HG03135 (cell line): Measurements from ENCODE around the gene RFTN2.
A peak's percentile ranks its signal among the peaks of the same experiment; 100 is the strongest.
"Not testable (repeated sequence)": the region's sequence is repeated elsewhere in the genome, so short reads cannot be mapped to it uniquely, and the experiment has no call there.

ENCODE experiments used
- ATAC-seq: cut with Tn5 transposase; IDR thresholded peaks from one replicate; pipeline ENCODE4 v1.9.1; 2021; ENCODE audit warnings: mild to moderate bottlenecking, moderate library complexity; ENCODE audit not compliant: unreplicated experiment

The RFTN2 gene, protein sequence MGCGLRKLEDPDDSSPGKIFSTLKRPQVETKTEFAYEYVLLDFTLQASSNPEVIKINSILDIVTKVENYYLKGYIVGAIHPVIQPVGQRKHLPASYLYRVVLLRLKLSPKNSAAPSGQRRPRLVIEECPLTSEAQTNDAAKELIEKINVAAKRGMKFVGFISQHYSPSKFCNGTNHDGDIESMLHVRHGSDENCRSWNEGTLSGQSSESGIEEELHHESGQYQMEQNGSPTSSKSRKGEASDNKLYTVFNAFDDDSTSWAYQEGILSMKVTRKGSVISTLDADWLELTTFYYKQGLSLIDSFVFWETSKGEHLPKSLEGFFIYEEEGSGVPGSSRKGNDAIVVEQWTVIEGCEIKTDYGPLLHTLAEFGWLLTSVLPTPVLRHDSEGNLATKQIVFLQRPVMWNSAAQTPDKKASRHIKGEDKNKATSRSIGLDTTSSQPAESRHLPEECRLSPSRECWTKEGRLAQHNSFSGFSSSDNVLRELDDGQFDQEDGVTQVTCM

DNA sequence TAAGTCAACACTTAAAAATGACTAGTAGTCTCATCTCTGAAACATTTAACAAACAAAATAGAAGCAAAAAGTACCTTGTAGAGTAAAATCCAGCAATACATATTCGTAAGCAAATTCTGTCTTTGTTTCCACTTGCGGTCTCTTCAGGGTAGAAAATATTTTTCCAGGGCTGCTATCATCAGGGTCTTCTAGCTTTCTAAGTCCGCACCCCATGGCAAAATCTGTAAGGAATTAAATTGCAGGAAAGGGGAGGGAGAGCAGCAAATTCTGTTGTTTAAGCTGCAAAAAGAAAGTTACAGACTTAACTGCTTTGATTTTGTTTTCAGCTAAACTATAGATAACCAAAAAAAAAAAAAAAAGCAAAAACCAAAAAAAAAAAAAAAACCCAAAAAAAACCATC lies at the start of gene RFTN2:
Gene RFTN2 (minus strand): TSS at position 342 of the 400 bp plus-strand sequence. CDS start 129 bp downstream, at position 213.
- no peak for ATAC-seq

DNA sequence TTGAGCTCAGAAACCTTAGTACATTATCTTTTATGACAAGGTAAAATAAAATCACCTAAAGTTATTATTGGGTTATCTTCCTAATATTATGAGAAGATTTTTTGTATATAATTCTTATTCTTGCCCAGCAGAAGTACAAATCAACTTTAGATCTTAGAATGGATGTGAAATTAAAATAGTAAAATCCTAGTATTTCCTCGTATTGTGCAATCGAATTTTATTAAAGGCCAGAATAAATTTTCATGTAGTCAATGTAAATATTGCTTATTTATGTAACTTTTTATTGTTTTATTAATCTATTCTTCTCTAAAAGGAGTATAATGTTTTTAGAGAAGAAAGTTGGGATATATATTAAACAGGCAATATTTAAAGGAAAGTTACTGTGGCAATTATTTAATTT lies 42.5 kb upstream of the RFTN2 start:
- ATAC-seq: no peak

DNA sequence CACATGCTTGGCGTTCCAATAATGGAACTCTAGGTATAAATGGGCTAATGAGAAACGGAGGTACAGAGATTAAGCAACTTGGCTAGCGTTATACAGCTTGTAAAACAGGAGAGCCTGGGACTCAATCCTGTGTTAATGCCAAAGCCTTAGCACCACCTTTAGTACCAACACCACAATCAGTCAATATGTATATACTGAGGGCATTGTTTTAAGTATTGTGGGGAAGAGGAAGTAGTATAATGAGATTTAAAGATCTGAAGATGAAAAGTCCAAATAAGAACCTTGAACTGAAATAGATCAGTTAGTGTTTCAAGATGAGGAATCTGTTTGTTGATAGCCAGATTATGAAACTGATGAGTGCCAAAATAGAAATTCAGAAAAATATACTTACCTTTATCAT lies 37.9 kb upstream of the RFTN2 start:
- no peak for ATAC-seq

DNA sequence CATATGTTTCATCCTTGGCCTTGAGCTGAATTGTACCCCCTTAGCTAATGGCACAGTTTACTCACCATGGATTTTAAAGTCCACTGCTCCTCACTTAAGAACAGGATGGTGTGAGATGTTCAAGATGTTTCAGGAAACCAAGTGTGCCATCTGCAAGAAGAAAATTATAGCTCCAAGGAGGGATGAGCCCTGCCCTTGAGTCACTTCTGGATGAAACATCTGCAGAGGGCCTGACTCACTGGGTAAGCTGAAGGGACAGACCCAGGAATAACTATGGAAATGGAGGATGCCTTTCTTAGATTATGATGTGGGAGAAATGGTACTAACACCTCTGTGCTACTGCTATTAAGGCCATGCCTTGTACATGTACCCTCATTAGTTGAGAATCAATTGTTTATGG lies 36.2 kb upstream of the RFTN2 start:
- ATAC-seq: no peak

DNA sequence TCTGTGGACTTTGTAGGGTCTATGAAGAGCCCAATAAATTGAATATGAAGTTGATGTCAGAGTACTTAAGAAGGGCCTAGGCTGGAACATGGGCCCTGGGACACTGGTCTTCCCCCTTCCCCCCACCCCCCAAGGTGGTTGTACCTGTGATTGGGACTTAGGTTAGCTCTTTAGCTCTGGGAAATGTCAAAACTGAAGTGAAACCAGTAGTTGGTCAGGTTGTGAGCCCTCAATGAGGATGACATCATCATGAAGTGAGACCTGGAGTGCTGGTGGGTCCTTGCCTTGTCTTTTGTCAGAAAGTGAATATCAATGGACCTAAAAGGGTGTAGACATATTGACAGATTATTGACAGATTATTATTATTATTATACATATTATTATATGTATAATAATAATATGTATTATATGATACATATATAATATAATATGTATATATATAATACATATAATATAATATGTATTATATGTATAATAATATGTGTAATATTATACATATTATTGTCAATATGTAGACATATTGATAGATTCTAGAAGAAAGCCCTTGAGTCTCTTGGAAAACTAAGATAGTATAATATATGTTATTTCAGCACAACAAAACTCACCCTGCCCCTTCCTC lies 35.1 kb upstream of the RFTN2 start:
- peak; percentile 77 for ATAC-seq

DNA sequence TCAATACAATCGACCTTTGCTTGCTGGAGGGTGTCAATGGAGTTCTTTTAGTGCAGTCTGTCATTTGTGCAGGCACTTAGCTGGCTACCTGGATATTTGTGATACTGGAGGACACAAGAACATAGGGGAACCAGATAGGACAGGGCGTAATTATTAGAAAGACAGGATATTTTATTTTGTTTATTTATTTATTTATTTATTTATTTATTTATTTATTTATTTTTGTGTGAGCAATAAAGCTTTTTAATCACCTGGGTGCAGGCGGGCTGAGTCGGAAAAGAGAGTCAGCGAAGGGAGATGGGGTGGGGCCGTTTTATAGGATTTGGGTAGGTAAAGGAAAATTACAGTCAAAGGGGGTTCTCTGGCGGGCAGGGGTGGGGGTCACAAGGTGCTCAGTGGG lies 33.8 kb upstream of the RFTN2 start:
- not testable (repeated sequence) for ATAC-seq

DNA sequence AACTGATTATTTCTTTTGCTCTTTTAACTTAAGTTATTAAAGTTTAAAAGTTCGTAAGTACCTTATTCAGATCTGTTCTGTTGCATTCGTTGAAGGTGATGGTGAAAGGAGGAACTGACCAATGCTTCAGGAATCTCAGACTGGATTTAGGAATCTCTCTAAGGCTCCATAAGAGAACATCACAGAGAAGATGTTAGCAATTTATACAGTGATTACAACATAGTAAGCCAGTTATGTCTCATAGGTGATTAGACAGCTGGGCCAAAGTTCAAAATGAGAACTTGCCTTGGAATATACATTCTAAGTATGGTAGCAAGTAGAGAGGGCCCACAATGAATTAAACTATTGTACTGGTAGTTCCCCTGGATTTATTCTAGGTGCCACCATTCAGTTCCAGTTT lies 32.9 kb upstream of the RFTN2 start:
- no peak for ATAC-seq

DNA sequence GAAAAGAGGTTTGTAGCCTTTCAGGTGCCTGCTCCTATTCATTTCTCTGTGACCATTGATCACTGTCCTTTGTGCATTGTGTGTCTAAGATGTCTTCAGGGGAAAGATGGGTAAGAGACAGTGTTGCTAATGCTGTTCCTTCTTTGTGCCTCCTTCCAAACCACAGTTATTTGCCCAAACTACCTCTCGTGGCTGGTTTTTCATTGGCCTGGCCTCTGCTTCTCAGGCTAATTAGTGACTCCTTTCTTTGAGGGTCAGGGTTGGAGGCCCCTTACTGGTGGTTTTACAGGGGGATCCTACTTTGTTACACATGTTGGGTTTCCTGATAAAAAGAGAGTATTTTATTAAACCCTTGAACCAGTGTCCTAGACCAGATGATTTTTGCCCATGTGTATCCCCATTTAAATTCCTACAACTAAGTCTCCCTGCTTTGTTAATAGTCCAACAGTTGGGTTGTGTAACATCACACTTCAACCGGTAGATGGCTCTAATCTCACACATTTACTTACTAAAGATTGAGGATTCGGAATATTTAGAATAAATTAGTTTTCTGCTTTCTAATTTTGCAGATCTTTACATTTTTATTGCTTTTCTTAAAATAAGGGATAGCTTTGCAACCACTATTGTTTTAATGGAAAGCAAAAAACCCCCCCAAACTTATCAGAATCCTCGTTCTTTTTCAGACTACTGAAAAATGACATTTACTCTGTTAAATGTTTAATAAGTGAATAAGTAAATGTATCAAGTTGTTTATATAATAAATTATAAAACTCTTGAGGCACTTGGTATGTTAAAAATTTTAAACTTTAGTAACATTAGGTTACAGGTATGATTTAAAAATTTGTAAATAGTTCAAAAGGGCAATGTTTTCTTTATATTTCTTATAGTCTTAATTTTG lies 32.2 kb upstream of the RFTN2 start:
- ATAC-seq: no peak

DNA sequence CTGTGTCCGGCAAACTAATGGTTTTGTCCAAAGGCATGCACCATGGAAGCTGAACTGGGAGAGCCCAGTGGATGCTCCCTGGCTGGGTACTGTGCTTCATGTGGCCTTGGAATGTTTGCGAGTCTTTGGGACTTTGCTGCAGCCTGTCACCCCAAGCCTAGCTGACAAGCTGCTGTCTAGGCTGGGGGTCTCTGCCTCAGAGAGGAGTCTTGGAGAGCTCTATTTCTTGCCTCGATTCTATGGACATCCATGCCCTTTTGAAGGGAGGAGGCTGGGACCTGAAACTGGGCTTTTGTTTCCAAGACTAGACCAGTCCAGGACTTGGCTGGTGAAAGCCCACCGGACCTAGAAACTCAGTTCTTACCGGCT lies 31.4 kb upstream of the RFTN2 start:
- ATAC-seq: no peak

DNA sequence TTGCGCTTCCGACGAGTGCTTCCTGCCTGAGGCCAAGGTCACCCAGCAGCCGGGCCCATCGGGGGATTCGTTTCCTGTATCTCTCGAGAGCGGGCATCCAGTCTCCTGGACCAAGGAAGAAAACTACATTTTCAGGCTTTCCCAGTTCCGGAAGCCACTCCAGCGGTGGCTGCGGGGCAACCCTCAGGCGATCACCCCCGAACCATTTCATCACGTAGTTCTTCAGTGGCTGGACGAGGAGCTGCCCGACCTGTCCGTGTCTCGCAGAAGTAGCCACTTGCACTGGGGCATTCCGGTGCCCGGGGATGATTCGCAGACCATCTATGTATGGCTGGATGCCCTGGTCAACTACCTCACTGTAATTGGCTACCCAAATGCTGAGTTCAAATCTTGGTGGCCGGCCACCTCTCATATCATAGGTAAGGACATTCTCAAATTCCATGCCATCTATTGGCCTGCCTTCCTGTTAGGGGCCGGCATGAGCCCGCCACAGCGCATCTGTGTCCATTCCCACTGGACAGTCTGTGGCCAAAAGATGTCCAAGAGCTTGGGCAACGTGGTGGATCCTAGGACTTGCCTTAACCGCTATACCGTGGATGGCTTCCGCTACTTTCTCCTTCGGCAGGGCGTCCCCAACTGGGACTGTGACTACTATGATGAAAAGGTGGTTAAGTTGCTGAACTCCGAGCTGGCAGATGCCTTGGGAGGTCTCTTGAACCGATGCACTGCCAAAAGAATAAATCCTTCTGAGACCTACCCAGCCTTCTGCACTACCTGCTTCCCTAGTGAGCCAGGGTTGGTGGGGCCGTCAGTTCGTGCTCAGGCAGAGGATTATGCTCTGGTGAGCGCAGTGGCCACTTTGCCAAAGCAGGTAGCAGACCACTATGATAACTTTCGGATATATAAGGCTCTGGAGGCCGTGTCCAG lies 30.8 kb upstream of the RFTN2 start:
- no peak for ATAC-seq

DNA sequence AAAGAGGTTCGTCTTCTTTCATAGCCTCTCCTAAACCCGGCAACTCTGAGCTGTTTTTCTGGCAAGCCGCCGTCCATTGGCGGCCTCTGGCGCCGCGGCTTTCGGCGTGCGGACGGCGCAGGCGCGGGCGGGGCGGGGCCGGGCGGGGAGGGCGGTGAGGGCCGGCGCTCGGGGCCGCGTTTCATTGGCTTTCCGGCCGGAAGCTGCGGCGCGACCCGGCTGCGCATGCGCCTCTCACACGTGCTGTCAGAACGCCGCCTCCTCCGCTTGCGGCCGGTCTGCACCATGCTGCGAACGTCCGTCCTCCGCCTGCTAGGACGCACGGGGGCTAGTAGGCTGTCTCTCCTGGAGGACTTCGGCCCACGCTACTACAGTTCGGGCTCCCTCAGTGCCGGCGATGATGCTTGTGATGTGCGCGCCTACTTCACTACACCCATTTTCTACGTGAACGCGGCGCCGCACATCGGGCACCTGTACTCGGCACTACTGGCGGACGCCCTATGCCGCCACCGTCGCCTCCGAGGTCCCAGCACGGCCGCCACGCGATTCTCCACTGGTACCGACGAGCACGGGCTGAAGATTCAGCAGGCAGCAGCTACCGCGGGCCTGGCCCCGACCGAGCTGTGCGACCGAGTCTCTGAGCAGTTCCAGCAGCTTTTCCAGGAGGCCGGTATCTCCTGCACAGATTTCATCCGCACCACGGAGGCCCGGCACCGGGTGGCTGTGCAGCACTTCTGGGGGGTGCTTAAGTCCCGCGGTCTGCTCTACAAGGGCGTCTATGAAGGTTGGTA lies 29.9 kb upstream of the RFTN2 start, which contains the start of gene MARS2:
Gene MARS2 (plus strand): TSS at position 249 of the 791 bp plus-strand sequence. CDS start 37 bp downstream, at position 286.
- peak; percentile 81 for ATAC-seq

DNA sequence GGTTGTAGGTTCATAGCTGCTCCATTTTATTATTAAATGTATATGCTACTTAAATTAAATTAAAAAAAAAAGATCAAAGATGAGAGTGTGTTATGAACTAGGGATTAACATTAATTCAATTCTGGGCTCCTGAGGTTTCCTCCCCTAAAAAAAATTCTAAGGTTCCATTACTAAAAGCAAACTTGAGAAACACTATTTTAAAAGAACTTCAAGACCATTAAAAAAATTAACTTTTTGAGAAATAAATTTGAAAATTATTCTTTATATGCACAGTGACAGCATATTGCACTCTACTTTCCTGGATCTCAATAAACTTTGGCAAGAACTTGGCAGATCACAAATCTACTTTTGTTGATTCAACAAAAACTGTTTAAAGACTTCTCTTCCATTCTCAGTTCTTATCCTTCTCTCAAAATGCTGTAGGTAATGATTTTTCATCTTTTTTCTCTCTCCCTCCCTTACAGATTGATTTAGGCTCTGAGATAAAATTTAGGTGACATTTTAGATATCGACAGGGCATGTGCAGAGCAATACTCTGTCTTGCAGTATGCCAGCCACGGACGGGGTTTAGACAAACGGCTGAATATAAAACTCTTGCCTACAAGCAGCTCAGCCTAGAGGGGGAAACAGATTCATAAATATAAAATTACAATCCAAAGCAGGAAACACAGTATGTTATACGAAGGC lies 29.2 kb upstream of the RFTN2 start:
- ATAC-seq: peak; percentile 34

DNA sequence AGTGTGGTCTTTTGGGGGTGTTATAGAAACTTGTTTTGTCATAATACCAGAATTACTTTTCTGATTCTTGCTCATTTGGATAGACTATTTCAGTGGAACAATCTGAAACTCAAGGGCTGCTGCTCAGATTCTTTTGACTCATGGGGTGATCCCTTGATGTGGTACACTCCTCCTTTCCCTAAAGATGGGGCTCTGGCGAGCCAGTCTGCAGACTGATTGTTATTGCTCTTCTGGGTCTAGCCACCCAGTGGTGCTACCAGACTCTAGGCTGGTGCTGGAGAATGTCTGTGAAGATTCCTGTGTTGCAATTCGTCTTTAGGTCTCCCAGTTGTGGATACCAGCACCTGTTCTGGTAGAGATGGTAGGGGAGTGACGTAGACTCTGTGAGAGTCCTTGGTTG lies 25.6 kb upstream of the RFTN2 start:
- no peak for ATAC-seq

DNA sequence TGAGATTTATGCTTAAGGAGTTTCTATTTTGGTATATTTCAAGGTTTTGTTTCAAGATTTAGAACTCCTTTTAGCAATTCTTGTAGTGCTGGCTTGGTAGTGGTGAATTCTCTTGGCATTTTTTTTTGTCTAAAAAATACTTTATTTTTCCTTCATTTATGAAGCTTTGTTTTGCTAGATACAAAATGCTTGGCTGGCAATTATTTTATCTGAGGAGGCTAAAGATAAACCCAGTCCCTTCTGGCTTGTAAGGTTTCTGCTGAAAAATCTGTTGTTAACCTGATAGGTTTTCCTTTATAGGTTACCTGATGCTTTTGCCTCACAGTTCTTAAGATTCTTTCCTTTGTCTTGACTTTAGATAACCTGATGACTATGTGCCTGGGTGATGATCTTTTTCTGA lies 24.3 kb upstream of the RFTN2 start:
- ATAC-seq: not testable (repeated sequence)

DNA sequence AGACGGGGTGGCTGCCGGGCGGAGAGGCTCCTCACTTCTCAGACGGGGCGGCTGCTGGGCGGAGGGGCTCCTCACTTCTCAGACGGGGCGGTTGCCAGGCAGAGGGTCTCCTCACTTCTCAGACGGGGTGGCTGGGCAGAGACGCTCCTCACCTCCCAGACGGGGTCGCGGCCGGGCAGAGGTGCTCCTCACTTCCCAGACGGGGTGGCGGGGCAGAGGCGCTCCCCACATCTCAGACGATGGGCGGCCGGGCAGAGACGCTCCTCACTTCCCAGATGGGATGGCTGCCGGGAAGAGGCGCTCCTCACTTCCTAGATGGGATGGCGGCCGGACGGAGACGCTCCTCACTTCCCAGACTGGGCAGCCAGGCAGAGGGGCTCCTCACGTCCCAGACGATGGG lies 21.2 kb upstream of the RFTN2 start:
- ATAC-seq: not testable (repeated sequence)

DNA sequence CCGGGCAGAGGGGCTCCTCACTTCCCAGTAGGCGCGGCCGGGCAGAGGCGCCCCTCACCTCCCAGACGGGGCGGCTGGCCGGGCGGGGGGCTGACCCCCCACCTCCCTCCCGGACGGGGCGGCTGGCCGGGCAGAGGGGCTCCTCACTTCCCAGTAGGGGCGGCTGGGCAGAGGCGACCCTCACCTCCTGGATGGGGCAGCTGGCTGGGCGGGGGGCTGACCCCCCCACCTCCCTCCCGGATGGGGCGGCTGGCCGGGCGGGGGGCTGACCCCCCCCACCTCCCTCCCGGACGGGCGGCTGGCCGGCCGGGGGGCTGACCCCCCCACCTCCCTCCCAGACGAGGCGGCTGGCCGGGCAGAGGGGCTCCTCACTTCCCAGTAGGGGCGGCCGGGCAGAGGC lies 20.6 kb upstream of the RFTN2 start:
- not testable (repeated sequence) for ATAC-seq

DNA sequence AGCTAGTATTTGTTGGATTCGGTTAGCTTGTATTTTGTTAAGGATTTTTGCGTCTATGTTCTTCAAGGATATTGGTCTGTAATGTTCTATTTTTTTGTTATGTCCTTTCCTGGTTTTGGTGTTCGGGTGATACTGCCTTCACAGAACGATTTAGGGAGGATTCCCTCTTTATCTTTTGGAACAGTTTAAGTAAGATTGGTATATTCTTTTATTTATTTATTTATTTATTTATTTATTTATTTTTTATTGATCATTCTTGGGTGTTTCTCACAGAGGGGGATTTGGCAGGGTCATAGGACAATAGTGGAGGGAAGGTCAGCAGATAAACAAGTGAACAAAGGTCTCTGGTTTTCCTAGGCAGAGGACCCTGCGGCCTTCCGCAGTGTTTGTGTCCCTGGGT lies 19.8 kb upstream of the RFTN2 start:
- not testable (repeated sequence) for ATAC-seq

DNA sequence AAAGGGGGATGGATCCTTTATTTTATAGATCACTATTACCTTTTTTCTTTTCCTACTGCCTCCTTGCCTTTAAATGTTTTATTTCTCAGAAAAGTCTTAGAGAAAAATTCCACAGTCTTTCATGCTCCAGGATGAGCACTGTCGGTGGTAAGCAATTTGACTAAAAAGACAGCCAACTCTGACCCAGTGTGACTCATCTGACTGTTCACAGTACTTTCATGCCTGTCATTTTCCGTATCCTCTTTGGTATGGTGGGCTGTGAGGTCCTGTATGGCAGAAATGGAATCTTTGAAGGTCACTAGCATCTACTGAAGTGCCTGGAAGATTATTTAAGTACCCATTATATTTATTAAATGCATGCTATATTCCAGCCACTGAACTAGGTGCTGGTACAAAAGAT lies 2.1 kb upstream of the RFTN2 start:
- no peak for ATAC-seq

DNA sequence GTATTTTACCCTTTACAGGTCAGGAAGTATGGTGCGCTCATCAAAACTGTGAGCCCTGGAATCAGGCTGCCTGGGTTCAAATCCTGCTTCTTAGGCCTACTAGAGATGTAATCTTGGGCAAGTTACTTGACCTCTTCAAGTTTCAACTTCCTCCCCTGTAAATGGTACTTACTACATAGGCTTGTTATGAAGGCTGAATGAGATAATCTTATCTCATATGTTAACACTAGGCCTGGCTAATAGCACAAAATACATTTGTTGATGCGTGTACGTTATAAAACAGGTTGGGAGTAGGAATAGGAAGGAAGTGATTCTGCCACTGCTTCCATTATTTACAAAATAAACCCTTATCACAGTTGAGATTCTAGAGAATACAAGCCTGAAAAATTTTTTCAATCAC lies 1.7 kb upstream of the RFTN2 start:
- no peak for ATAC-seq
